CD14-positive monocyte (primary cell): Measurements from ENCODE around the gene KIF25. TPM values are rescaled to one million over a fixed set of nuclear protein-coding genes. Genes with fewer than 3 reads are reported as not detected.

ENCODE experiments used
- DNase-seq, 3 donors: peaks; one replicate each; pipeline ENCODE4 v3.0.0-alpha.2; 2011 to 2022
- H2AFZ ChIP-seq: 2 replicates; pipeline ENCODE4 v1.6.0; 2012; ENCODE audit warnings: mild to moderate bottlenecking, low read depth, low read length, inconsistent platforms; ENCODE audit not compliant: insufficient read depth, poor library complexity, severe bottlenecking
- H3K27ac ChIP-seq, 2 donors: 1 replicate in 1 of 2; 2 replicates in 1 of 2; pipeline ENCODE4 v1.5.1; 2012 to 2013; ENCODE audit warnings: low read length in 2 of 2, control low read depth in 1 of 2, inconsistent platforms in 1 of 2, low read depth in 1 of 2, mild to moderate bottlenecking in 1 of 2
- H3K27me3 ChIP-seq, 2 donors: one replicate each; pipeline versions ENCODE4 v1.6.0 to v1.6.1; 2011 to 2013; ENCODE audit warnings: low read length in 2 of 2; ENCODE audit not compliant: control insufficient read depth in 2 of 2, insufficient read depth in 2 of 2
- H3K36me3 ChIP-seq, 2 donors: replicated peaks in 1 of 2; 1 replicate in 1 of 2; 2 replicates in 1 of 2; pipeline versions ENCODE4 v1.5.1 to v1.6.1; 2012 to 2013; ENCODE audit warnings: low read length in 2 of 2, control low read depth in 1 of 2, inconsistent platforms in 1 of 2, mild to moderate bottlenecking in 1 of 2; ENCODE audit not compliant: insufficient read depth in 2 of 2, control insufficient read depth in 1 of 2
- H3K4me1 ChIP-seq, 2 donors: 1 replicate in 1 of 2; 2 replicates in 1 of 2; pipeline versions ENCODE4 v1.5.1 to v1.6.1; 2012 to 2013; ENCODE audit warnings: low read length in 2 of 2, control low read depth in 1 of 2, inconsistent platforms in 1 of 2, mild to moderate bottlenecking in 1 of 2, moderate library complexity in 1 of 2; ENCODE audit not compliant: insufficient read depth in 2 of 2, control insufficient read depth in 1 of 2
- H3K4me2 ChIP-seq: replicated peaks from 2 replicates; pipeline ENCODE3; 2012; ENCODE audit warnings: low read length, moderate library complexity, mild to moderate bottlenecking; ENCODE audit not compliant: poor library complexity, severe bottlenecking; ENCODE audit errors: extremely low read depth
- H3K4me3 ChIP-seq, 3 experiments: fragments of 200-600 bp in 1 of 3; sonication (generic) in 1 of 3; replicated peaks in 1 of 3; 1 replicate in 2 of 3; 2 replicates in 1 of 3; pipeline ENCODE4 v1.5.1; 2011 to 2013; ENCODE audit warnings: low read length in 3 of 3, mild to moderate bottlenecking in 3 of 3, control low read depth in 2 of 3, low read depth in 2 of 3, inconsistent platforms in 1 of 3, moderate library complexity in 1 of 3
- H3K79me2 ChIP-seq: 2 replicates; pipeline ENCODE4 v1.6.0; 2012; ENCODE audit warnings: mild to moderate bottlenecking, control low read depth, inconsistent platforms, low read length, moderate library complexity; ENCODE audit not compliant: insufficient read depth
- H3K9ac ChIP-seq: 2 replicates; pipeline ENCODE4 v1.6.0; 2017; ENCODE audit warnings: low read length, mild to moderate bottlenecking; ENCODE audit not compliant: insufficient read depth, poor library complexity, severe bottlenecking
- H3K9me3 ChIP-seq, 2 donors: replicated peaks in 1 of 2; 1 replicate in 1 of 2; 2 replicates in 1 of 2; pipeline versions ENCODE4 v1.5.1 to v1.6.1; 2012 to 2013; ENCODE audit warnings: low read length in 2 of 2, control low read depth in 1 of 2; ENCODE audit not compliant: control insufficient read depth in 1 of 2, insufficient read depth in 1 of 2
- H4K20me1 ChIP-seq: 2 replicates; pipeline ENCODE4 v1.6.0; 2012; ENCODE audit warnings: mild to moderate bottlenecking, low read length, control low read depth, moderate library complexity; ENCODE audit not compliant: insufficient read depth
- H3K27ac Mint-ChIP-seq, 7 donors: one replicate each; pipeline ENCODE4 v1.8.0; 2020; ENCODE audit warnings: mild to moderate bottlenecking in 7 of 7, mixed read lengths in 7 of 7, moderate library complexity in 6 of 7, inconsistent platforms in 2 of 7
- H3K27me3 Mint-ChIP-seq, 3 donors: one replicate each; pipeline ENCODE4 v1.8.0; 2021 to 2022; ENCODE audit warnings: low read depth in 3 of 3, mild to moderate bottlenecking in 3 of 3, mixed read lengths in 3 of 3, moderate library complexity in 3 of 3, inconsistent platforms in 1 of 3
- H3K36me3 Mint-ChIP-seq, 2 donors: one replicate each; pipeline ENCODE4 v1.8.0; 2020; ENCODE audit warnings: mixed read lengths in 2 of 2, inconsistent platforms in 1 of 2, mild to moderate bottlenecking in 1 of 2
- H3K4me1 Mint-ChIP-seq: one replicate; pipeline ENCODE4 v1.8.0; 2020; ENCODE audit warnings: mild to moderate bottlenecking, mixed read lengths
- H3K4me3 Mint-ChIP-seq, 2 donors: one replicate each; pipeline ENCODE4 v1.8.0; 2020; ENCODE audit warnings: mild to moderate bottlenecking in 2 of 2, mixed read lengths in 2 of 2, moderate library complexity in 1 of 2
- H3K9me3 Mint-ChIP-seq, 7 donors: one replicate each; pipeline ENCODE4 v1.8.0; 2020 to 2022; ENCODE audit warnings: mixed read lengths in 7 of 7, mild to moderate bottlenecking in 6 of 7, moderate library complexity in 6 of 7, inconsistent platforms in 2 of 7
- WGBS: methylation state at CpG from one replicate; pipeline ENCODE4 v1.1.5; 2013; ENCODE audit warnings: missing lambda C conversion rate; ENCODE audit not compliant: insufficient coverage; 5-methylcytosine and 5-hydroxymethylcytosine counted together
- intact Hi-C, 2 donors: fragments of 100-400 bp; cut with micrococcal nuclease; formaldehyde crosslinking; loops; one replicate each; pipeline versions ENCODE4 v1.15.0 to v1.15.1; 2023
- polyA plus RNA-seq, 3 donors: library from polyadenylated mRNA; depleted of rRNA in 1 of 3; unstranded in 2 of 3; stranded (reverse) in 1 of 3; fragments of 300-500 nt in 2 of 3; fragments of >200 nt in 1 of 3; fragmentation: Illumina TruSeq in 2 of 3; gene quantifications; 1 replicate in 2 of 3; 2 replicates in 1 of 3; pipeline ENCODE4 v1.2.3, GENCODE V29; 2012 to 2021
- TF ChIP-seq, protein P1 (sequence below): fragments of 200-600 bp; IDR thresholded peaks from one replicate; pipeline ENCODE4 v1.8.0; 2022; ENCODE audit warnings: antibody characterized with exemption, mild to moderate bottlenecking

The KIF25 gene
- polyA plus RNA-seq, 3 donors = not detected

DNA sequence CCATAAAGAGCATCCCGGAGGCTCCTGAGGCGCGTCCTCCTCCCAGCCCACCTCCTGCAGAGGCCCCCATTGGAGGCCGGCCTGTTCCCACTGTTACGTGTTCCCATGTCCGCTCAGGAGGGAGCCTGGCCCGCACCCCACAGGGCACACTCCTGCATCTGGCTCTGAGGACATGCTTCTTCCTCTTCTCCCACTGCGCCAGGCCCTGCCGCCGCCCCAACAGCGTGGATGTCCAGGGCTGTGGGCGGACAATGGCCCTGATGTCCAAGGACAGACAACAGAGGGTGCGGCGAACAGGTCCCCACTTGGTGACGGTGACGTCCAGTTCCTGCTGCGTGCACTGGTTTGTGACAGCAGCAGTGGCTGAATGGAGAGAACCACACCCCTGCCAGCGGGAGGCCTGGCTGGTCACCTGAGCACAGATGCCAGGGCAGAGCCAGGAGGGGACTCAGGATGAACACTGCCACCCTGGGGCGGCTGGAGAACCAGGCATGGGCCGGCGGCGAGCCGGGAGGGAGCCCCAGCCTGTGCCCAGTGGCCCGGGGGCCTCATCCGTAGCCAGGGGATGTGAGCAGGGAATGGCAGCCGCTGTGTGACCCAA is 54.9 kb downstream of the KIF25 start:
- H3K27ac Mint-ChIP-seq = no peak overlapping the region
- Histone ChIP-seq H4K20me1 (no peaks in the 10 kb centered on the region), H3K4me3 (no peak overlapping the region), H3K9ac (no peak overlapping the region), H3K9me3 (no peaks in the 10 kb centered on the region), H3K4me2 (no peak overlapping the region), H2AFZ (no peak overlapping the region), H3K27me3 (no peaks in the 10 kb centered on the region), H3K36me3 (no peaks in the 10 kb centered on the region), H3K27ac (no peak overlapping the region), H3K79me2 (no peaks in the 10 kb centered on the region), H3K4me1 (no peaks in the 10 kb centered on the region)
- WGBS = 89% methylated on average over 26 of the region's 26 CpGs
- TF ChIP-seq, protein P1, sequence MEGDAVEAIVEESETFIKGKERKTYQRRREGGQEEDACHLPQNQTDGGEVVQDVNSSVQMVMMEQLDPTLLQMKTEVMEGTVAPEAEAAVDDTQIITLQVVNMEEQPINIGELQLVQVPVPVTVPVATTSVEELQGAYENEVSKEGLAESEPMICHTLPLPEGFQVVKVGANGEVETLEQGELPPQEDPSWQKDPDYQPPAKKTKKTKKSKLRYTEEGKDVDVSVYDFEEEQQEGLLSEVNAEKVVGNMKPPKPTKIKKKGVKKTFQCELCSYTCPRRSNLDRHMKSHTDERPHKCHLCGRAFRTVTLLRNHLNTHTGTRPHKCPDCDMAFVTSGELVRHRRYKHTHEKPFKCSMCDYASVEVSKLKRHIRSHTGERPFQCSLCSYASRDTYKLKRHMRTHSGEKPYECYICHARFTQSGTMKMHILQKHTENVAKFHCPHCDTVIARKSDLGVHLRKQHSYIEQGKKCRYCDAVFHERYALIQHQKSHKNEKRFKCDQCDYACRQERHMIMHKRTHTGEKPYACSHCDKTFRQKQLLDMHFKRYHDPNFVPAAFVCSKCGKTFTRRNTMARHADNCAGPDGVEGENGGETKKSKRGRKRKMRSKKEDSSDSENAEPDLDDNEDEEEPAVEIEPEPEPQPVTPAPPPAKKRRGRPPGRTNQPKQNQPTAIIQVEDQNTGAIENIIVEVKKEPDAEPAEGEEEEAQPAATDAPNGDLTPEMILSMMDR = no peak
- no peaks in the 10 kb centered on the region for H3K27me3 Mint-ChIP-seq
- no peak for DNase-seq
- no peaks in the 10 kb centered on the region for H3K4me1 Mint-ChIP-seq
- H3K9me3 Mint-ChIP-seq = peaks cover 0 to 2% (median 0%) of the 10 kb centered on the region in 7 donors
- intact Hi-C loops = no loop called here
- H3K36me3 Mint-ChIP-seq = no peaks in the 10 kb centered on the region
- H3K4me3 Mint-ChIP-seq = no peak overlapping the region

DNA sequence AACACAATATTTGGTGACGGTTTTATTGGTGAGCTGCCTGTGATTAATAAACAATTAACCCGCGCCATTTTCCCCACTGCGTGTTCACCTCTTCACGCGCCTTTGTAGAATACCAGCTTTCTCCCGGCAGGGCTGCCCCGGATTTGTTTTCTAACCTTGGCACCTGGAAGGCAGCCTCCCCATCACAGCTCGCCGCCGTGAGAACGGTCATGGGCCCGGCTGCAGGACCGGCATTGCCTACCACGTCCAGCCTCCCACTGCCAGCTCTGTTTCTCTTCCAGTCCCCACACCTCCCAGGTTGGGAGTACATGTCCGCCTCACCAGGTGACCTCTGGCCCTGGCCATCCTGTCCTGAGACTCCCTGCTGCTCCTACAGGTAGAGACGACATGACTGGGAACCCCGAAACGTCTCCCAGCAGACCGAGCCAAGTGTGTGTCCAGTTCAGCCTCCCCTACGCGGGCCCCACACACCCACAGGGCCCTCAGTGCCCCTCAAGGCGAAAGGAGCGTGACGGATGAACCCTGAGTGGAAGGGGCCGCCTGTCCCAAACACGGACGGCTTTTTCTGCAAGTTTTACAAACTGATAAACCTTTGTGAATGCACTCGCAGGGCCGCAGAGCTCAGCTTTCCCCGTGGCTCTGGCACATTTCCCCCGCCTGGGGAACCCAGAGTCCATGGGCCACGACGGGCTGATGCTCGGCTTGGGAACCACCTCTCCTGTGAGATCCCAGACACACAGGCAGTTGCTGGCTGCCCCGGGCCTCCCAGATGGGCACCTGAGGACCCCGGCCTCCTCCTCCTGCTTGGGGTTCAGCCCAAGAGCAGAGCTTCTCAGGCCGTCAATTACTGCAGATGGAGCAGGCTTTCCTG is 55.9 kb downstream of the KIF25 start:
- 91% methylated on average over 38 of the region's 38 CpGs for WGBS
- no peaks in the 10 kb centered on the region for H4K20me1 ChIP-seq
- H3K9ac ChIP-seq = no peak overlapping the region
- intact Hi-C loops = no loop called here
- H3K27ac Mint-ChIP-seq = no peak overlapping the region
- H3K4me3 ChIP-seq = no peak overlapping the region
- no peaks in the 10 kb centered on the region for H3K27me3 ChIP-seq
- H3K36me3 ChIP-seq = no peaks in the 10 kb centered on the region
- no peaks in the 10 kb centered on the region for H3K4me1 ChIP-seq
- H3K27me3 Mint-ChIP-seq = peaks cover 0 to 2% (median 0%) of the 10 kb centered on the region in 3 donors
- no peak for DNase-seq
- H3K79me2 ChIP-seq = no peaks in the 10 kb centered on the region
- H3K27ac ChIP-seq = no peak overlapping the region
- no peaks in the 10 kb centered on the region for H3K4me1 Mint-ChIP-seq
- no peak overlapping the region for H2AFZ ChIP-seq
- H3K4me3 Mint-ChIP-seq = no peak overlapping the region
- H3K4me2 ChIP-seq = no peak overlapping the region
- H3K36me3 Mint-ChIP-seq = no peaks in the 10 kb centered on the region
- H3K9me3 ChIP-seq = no peaks in the 10 kb centered on the region
- TF ChIP-seq, protein P1 = no peak
- peaks cover 0 to 2% (median 0%) of the 10 kb centered on the region in 7 donors for H3K9me3 Mint-ChIP-seq
